Mesendoderm (in vitro differentiated cells): ENCODE results near the gene WSB1.
A peak's percentile ranks its signal among the peaks of the same experiment; 100 is the strongest.

Experiments used
- DNase-seq: peaks from one replicate; pipeline ENCODE4 v3.0.0; 2013
- H2AK5ac ChIP-seq: 2 replicates; pipeline ENCODE4 v1.6.1; 2013; ENCODE audit warnings: low read length, inconsistent platforms
- H2BK120ac ChIP-seq: 2 replicates; pipeline ENCODE4 v1.6.1; 2013; ENCODE audit warnings: low read depth, mild to moderate bottlenecking, low read length, moderate library complexity, mixed read lengths
- H2BK15ac ChIP-seq: replicated peaks from 2 replicates; pipeline ENCODE4 v1.6.1; 2013; ENCODE audit warnings: low read depth, mild to moderate bottlenecking, moderate library complexity
- H2BK5ac ChIP-seq: 2 replicates; pipeline ENCODE4 v1.6.1; 2013; ENCODE audit warnings: low read length, inconsistent platforms
- H3K18ac ChIP-seq: 2 replicates; pipeline ENCODE4 v1.6.1; 2013; ENCODE audit warnings: mild to moderate bottlenecking, low read length, mixed read lengths
- H3K23ac ChIP-seq: one replicate; pipeline ENCODE4 v1.6.1; 2013; ENCODE audit warnings: low read length
- H3K27ac ChIP-seq: 2 replicates; pipeline ENCODE4 v1.5.1; 2013; ENCODE audit warnings: low read depth, mild to moderate bottlenecking, inconsistent platforms, low read length, moderate library complexity
- H3K27me3 ChIP-seq: 2 replicates; pipeline ENCODE4 v1.6.1; 2013; ENCODE audit warnings: low read length, control low read depth, mild to moderate bottlenecking, inconsistent platforms; ENCODE audit not compliant: insufficient read depth, poor library complexity
- H3K36me3 ChIP-seq: 2 replicates; pipeline ENCODE4 v1.6.1; 2013; ENCODE audit warnings: low read length, inconsistent platforms; ENCODE audit not compliant: control insufficient read depth, insufficient read depth
- H3K4ac ChIP-seq: one replicate; pipeline ENCODE4 v1.6.1; 2013; ENCODE audit warnings: low read depth, mild to moderate bottlenecking, low read length, moderate library complexity
- H3K4me1 ChIP-seq: 2 replicates; pipeline ENCODE4 v1.6.1; 2013; ENCODE audit warnings: low read depth, low read length, inconsistent platforms; ENCODE audit not compliant: control insufficient read depth
- H3K4me2 ChIP-seq: 2 replicates; pipeline ENCODE4 v1.6.1; 2013; ENCODE audit warnings: low read length
- H3K4me3 ChIP-seq: 2 replicates; pipeline ENCODE4 v1.5.1; 2013; ENCODE audit warnings: mild to moderate bottlenecking, low read length
- H3K56ac ChIP-seq: one replicate; pipeline ENCODE4 v1.6.1; 2013; ENCODE audit warnings: low read length
- H3K79me1 ChIP-seq: 2 replicates; pipeline ENCODE4 v1.6.1; 2013; ENCODE audit warnings: low read length, inconsistent platforms
- H3K79me2 ChIP-seq: 2 replicates; pipeline ENCODE4 v1.6.1; 2013; ENCODE audit warnings: mild to moderate bottlenecking, low read length; ENCODE audit not compliant: control insufficient read depth, insufficient read depth
- H3K9ac ChIP-seq: 2 replicates; pipeline ENCODE4 v1.6.1; 2013; ENCODE audit warnings: low read length, inconsistent platforms
- H4K5ac ChIP-seq: one replicate; pipeline ENCODE4 v1.6.1; 2013; ENCODE audit warnings: low read length
- H4K8ac ChIP-seq: one replicate; pipeline ENCODE4 v1.6.1; 2013; ENCODE audit warnings: low read depth, mild to moderate bottlenecking, control low read depth, low read length, moderate library complexity
- WGBS: extraction: QIAGEN DNeasy Blood & Tissue Kit; methylation state at CpG from one replicate; pipeline ENCODE4 v1.1.7; 2013; ENCODE audit warnings: low lambda C conversion rate, missing lambda C conversion rate; ENCODE audit not compliant: insufficient coverage; ENCODE audit errors: extremely low coverage; 5-methylcytosine and 5-hydroxymethylcytosine counted together

WSB1 gene

GRCh38 chr17:27319541-27320221 lies 25.8 kb downstream of the WSB1 start:
- H3K79me1 ChIP-seq = no peaks in the 10 kb centered on the region
- no peak overlapping the region for H3K4ac ChIP-seq
- H3K79me2 ChIP-seq = no peaks in the 10 kb centered on the region
- H3K27me3 ChIP-seq = no peaks in the 10 kb centered on the region
- H4K5ac ChIP-seq = no peak overlapping the region
- no peak overlapping the region for H3K4me3 ChIP-seq
- WGBS = no CpG with 5 or more reads among the region's 4 CpGs
- H3K56ac ChIP-seq = no peak overlapping the region
- H3K18ac ChIP-seq = no peak overlapping the region
- H2BK120ac ChIP-seq = no peak overlapping the region
- H2BK5ac ChIP-seq = no peak overlapping the region
- DNase-seq = peak; percentile 28
- H3K27ac ChIP-seq = no peak overlapping the region
- H2BK15ac ChIP-seq = no peak overlapping the region
- H3K4me2 ChIP-seq = no peak overlapping the region
- H3K9ac ChIP-seq = no peak overlapping the region
- no peaks in the 10 kb centered on the region for H3K4me1 ChIP-seq
- no peak overlapping the region for H2AK5ac ChIP-seq
- H3K36me3 ChIP-seq = peaks cover 7% of the 10 kb centered on the region
- H4K8ac ChIP-seq = no peak overlapping the region
- H3K23ac ChIP-seq = no peak overlapping the region

DNA sequence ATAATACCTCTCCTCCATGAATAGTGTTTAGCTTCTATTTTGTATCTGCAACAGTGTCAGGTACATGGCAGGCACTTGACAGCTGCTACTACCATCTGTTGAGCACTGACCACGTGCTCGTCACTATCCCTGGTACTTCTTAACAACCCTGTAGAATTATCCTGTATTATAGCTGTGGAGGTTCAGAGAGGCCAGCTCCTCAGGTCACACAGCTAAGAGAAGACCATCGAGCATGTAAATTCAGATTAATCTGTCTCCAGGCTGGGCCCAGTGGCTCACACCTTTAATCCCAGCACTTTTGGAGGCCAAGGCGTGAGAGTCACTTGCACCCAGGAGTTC lies 26.3 kb downstream of the WSB1 start:
- no peak overlapping the region for H3K23ac ChIP-seq
- no CpG with 5 or more reads among the region's 4 CpGs for WGBS

DNA sequence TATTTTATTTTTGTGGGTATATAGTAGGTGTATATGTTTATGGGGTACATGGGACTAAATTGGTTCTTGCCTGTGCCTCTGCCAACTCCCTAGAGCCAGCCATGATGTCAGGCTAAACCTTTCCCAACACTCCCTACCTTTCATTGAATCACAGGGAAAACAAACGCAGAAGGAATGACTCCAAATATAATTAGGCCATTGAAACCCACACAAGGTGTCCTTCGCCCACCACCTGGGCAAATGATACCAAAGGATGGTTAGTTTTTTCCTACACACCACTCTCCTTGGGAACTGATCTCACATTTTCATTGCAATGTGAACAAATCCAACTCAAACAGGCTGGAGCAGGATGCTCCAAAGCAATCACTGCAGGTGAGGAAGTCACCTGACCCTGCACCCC lies 27.5 kb downstream of the WSB1 start:
- no peak overlapping the region for H3K9ac ChIP-seq
- H2BK120ac ChIP-seq = no peak overlapping the region
- DNase-seq = no peak
- H2AK5ac ChIP-seq = no peak overlapping the region
- H3K79me2 ChIP-seq = no peaks in the 10 kb centered on the region
- H3K56ac ChIP-seq = no peak overlapping the region
- no peak overlapping the region for H2BK5ac ChIP-seq
- no peak overlapping the region for H3K27ac ChIP-seq
- no peak overlapping the region for H3K4ac ChIP-seq
- no peaks in the 10 kb centered on the region for H3K79me1 ChIP-seq
- H3K23ac ChIP-seq = no peak overlapping the region
- H4K5ac ChIP-seq = no peak overlapping the region
- H3K4me1 ChIP-seq = no peaks in the 10 kb centered on the region
- H3K4me2 ChIP-seq = no peak overlapping the region
- no peak overlapping the region for H2BK15ac ChIP-seq
- WGBS = no CpG with 5 or more reads among the region's 2 CpGs
- no peak overlapping the region for H4K8ac ChIP-seq
- no peaks in the 10 kb centered on the region for H3K27me3 ChIP-seq
- no peak overlapping the region for H3K4me3 ChIP-seq
- no peak overlapping the region for H3K18ac ChIP-seq
- peaks cover 5% of the 10 kb centered on the region for H3K36me3 ChIP-seq

More for the DNA sequence above, 26.3 kb downstream of the WSB1 start:
- H2BK5ac ChIP-seq = no peak overlapping the region
- no peak overlapping the region for H4K8ac ChIP-seq
- no peak overlapping the region for H2BK15ac ChIP-seq
- no peaks in the 10 kb centered on the region for H3K79me2 ChIP-seq
- no peaks in the 10 kb centered on the region for H3K4me1 ChIP-seq
- H4K5ac ChIP-seq = no peak overlapping the region
- no peaks in the 10 kb centered on the region for H3K79me1 ChIP-seq
- H3K18ac ChIP-seq = no peak overlapping the region
- no peak overlapping the region for H3K9ac ChIP-seq
- H2BK120ac ChIP-seq = no peak overlapping the region
- DNase-seq = no peak
- no peak overlapping the region for H2AK5ac ChIP-seq
- H3K27me3 ChIP-seq = no peaks in the 10 kb centered on the region
- no peak overlapping the region for H3K4me2 ChIP-seq
- H3K4ac ChIP-seq = no peak overlapping the region
- no peak overlapping the region for H3K4me3 ChIP-seq
- H3K36me3 ChIP-seq = peaks cover 5% of the 10 kb centered on the region
- H3K56ac ChIP-seq = no peak overlapping the region
- no peak overlapping the region for H3K27ac ChIP-seq

DNA sequence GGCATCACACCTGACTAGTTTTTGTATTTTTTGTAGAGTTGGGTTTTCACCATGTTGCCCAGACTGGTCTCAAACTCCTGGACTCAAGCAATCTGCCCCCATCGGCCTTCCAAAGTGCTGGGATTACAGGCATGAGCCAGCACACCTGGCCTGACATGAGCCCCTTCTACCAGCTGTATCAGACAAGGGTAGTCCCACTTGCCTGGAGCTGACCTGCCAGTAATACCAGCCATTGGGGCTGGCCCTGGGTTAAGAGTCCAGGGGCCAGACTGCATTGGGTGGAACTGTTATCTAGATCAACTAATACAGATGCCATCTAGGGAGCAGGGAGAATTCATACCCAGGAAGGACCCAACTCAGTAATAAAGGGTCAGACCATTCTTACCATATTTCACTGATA lies 28.1 kb downstream of the WSB1 start:
- Histone ChIP-seq H3K4me2 (no peak overlapping the region), H2BK5ac (no peak overlapping the region), H3K18ac (no peak overlapping the region), H3K23ac (no peak overlapping the region), H2BK15ac (no peak overlapping the region), H3K4ac (no peak overlapping the region), H3K4me3 (no peak overlapping the region), H3K56ac (no peak overlapping the region), H3K79me2 (no peaks in the 10 kb centered on the region), H3K36me3 (peaks cover 5% of the 10 kb centered on the region), H3K9ac (no peak overlapping the region), H3K27ac (no peak overlapping the region), H3K4me1 (no peaks in the 10 kb centered on the region), H3K79me1 (no peaks in the 10 kb centered on the region), H4K5ac (no peak overlapping the region), H4K8ac (no peak overlapping the region), H2BK120ac (no peak overlapping the region), H2AK5ac (no peak overlapping the region), H3K27me3 (no peaks in the 10 kb centered on the region)
- DNase-seq = no peak
- WGBS = no CpG with 5 or more reads among the region's 1 CpG

DNA sequence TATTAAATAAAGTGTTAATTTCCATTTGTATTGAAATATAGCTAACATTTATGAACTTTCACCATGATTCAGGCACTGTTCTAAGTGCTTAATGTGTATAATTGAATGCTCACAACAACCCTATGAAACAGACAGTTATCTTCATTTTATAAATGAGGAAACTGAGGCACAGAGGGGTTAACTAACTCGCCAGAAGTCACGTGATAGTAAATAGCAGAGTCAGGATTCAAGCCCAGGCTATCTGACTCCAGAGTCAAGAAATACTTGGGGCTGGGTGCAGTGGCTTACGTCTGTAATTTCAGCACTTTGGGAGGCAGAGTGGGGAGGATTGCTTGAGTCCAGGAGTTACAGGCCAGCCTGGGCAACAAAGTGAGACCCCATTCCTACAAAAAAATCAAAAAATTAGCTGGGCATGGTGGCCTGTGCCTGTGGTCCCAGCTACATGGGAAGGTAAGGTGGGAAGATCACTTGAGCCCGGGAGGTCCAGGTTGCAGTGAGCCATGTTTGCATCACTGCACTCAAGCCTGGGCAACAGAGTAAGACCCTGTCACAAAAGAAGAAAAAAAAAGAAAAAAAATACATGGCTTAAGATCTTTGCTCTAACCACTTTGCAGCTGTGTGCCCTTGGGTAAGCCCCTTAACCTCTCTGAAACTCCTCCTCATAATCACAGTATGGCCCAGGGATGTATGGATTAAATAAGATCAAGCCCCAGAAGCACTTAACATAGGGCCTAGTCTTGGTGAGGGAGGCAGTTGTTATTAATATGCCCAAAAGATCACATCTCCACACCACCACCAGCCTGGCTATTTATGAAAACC lies 29.0 kb downstream of the WSB1 start:
- Histone ChIP-seq H3K36me3 (peaks cover 5% of the 10 kb centered on the region), H3K9ac (no peak overlapping the region), H3K4ac (no peak overlapping the region), H3K23ac (no peak overlapping the region), H3K56ac (peak overlapping the region; percentile 34), H3K79me2 (no peaks in the 10 kb centered on the region), H2BK120ac (no peak overlapping the region), H3K27ac (no peak overlapping the region), H3K4me1 (no peaks in the 10 kb centered on the region), H3K79me1 (no peaks in the 10 kb centered on the region), H2BK5ac (no peak overlapping the region), H2AK5ac (no peak overlapping the region), H4K8ac (no peak overlapping the region), H4K5ac (peak overlapping the region; percentile 33), H3K4me3 (no peak overlapping the region), H3K18ac (no peak overlapping the region), H3K4me2 (no peak overlapping the region), H3K27me3 (no peaks in the 10 kb centered on the region), H2BK15ac (no peak overlapping the region)
- DNase-seq = no peak
- no CpG with 5 or more reads among the region's 4 CpGs for WGBS
